Inflammatory macrophage treated with lipopolysaccharide for 4 hours (primary cell): ENCODE measurements around the gene DTNB.
"Not testable (repeated sequence)": the region's sequence is repeated elsewhere in the genome, so short reads cannot be mapped to it uniquely, and the experiment has no call there.

Source experiments
- DNase-seq: peaks from one replicate; pipeline ENCODE4 v3.0.0-alpha.2; 2020

Gene DTNB

DNA sequence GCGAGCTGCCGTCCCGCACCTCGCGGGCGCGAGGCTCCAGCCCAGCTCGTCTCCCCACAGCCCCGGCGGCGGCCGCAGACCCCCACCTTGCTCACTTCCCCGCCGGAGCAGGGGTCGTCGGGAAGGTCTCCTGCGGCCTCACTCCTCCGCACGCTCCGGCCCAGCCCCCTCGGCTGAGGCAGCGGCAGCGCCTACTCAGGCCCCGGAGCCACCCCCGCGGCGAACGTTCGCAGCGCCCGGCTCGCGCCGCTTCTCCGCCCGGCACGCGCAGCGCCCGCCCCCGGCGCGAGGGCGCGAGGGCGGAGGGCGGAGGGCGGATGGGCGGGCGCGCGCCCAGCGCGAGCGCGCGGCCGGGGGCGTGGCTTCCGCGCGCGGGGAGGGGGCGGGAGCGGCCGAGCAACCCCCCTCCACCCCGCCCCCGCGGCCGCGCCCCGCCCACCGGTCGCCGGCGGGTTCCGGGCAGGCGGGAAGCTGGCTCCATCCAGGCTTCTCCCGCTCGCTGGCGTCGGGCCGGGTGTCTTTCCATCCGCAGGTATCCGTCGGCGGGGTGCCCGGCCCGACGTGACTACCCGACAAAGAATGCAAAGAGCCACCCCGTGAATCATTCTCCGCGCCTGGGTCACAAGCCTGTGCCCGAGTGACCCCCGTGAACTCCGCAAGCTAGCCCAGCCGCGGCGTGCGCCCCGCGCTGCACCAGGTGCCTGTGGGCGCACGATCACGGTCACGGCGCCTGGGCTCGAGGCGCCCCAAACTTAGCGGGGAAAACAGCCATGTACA is at the start of gene DTNB:
Gene DTNB (minus strand): TSS at position 278 of the 777 bp plus-strand sequence. CDS start 20,917 bp downstream, outside the sequence.
- peak; percentile 43 for DNase-seq

- no peak for DNase-seq
Measured at GRCh38 chr2:25722224-25722623, 48.8 kb upstream of the DTNB start.

GRCh38 chr2:25720575-25720974 is 47.2 kb upstream of the DTNB start:
- no peak for DNase-seq

GRCh38 chr2:25714740-25715139 is 41.4 kb upstream of the DTNB start:
- DNase-seq: no peak

GRCh38 chr2:25712455-25712854 is 39.1 kb upstream of the DTNB start:
- DNase-seq: peak; percentile 38

- DNase-seq: peak; percentile 33
Measured at GRCh38 chr2:25711675-25712354, 38.4 kb upstream of the DTNB start.

DNA sequence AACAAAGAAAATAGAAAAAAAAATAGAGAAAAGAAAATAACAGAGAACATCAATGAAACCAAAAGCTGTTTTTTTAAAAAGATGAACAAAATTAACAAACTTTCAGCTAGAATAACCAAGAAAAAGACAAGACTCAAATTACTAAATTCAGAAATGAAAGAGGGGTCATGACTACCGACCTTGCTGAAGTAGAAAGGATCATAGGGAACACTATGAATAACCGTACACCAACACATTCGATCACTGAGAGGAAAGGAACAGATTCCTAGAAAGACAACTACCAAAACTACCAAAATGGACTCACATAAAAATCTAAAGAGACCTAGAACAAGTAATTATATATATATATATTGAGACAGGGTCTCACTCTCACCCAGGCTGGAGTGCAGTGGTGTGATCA is 37.4 kb upstream of the DTNB start:
- no peak for DNase-seq

DNA sequence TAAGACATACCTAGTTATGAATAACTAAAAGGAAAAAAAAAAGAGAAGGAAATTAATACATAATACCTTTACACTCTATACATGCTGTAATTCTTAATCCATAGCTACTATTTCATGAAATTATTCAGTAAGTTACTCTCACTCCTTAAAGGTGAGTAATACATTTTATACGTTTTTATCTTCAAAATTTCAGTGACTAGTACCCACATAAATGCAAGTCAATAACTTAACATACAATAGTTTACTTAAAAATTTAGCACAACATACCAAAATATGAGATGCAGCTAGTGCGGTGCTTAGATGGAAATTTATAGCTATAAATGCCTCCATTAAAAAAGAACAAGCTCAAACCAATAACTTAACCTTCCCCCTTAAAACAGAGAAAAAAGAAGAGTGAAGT is 36.0 kb upstream of the DTNB start:
- DNase-seq: no peak

DNA sequence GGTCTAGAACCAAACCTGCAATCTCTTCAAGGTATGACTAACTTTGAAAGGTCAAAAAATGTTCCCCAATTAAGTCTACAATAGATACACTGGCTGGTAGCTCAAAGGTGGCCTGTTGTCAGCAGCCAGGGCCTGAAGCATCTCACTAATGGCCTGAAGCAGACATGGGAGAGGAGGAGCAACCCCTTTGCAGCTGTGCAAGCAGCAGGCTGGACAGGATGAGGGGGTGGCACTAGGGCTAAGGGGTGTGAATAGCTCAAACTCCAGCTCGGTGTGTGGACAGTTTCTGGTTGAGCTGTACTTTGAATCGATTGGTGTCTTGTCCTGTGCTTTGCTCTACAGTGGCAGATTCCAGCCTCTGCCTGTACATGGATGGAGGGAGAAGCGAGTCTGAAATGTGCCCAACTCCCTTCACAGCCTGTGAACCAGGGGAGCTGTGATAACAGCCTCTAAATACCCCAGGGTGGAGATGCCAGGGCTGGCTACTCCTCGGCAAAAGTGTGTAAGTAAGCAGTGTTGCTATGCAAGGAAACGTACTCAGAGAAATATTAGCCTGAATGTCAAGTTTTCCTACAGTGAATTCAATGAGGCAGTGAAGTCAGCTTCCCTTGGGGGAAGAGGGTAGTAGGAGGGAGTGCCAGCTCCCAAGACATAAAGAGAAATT is 34.7 kb upstream of the DTNB start:
- DNase-seq: no peak

DNA sequence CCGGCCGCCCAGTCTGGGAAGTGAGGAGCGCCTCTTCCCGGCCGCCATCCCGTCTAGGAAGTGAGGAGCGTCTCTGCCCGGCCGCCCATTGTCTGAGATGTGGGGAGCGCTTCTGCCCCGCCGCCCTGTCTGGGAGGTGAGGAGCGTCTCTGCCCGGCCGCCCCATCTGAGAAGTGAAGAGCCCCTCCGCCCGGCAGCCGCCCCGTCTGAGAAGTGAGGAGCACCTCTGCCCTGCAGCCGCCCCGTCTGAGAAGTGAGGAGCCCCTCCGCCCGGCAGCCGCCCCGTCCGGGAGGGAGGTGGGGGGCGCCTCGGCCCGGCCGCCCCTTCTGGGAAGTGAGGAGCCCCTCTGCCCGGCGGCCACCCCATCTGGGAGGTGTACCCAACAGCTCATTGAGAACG is 32.2 kb upstream of the DTNB start:
- DNase-seq: not testable (repeated sequence)

DNA sequence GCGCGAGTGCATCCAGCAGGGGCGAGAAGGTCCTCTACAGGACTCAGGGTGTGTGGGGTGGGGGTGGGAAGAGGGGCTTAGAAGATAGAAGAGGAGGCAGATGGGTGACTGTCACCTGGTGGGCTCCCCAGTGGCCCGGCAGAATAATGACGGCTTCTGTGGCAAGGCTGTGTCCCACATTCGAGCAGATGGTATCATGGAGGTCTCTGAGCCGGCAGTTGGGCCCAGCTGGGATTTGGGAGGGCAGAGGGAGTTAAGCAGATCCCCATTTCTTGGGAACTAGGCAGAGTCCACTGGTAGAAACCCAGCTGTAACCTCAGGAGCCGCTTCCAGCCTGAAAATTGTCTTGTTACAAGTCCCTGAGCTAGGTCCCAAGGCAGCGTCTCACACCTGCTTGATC is 28.4 kb upstream of the DTNB start:
- DNase-seq: no peak

- peak; percentile 28 for DNase-seq
Measured at GRCh38 chr2:25700221-25700660, 26.9 kb upstream of the DTNB start.

DNA sequence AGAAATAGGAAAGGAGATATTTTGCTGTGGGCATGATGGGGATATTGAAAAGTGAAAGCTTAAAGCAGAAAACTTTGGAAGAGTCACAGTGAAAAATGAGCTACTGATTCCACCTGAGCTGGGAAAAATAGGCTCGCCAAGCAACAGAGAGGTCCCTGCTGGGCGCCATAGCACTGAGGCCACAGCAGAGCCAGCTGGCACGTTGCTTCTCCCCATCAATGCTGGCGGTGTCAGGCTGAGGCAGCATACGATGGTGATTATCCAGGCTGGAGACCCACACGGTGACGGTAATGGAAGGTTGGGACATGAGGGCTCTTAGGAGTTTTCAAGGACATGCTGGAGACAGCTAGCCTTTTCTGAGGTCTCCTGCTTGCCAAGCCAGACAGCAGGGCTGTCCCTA is 25.8 kb upstream of the DTNB start:
- no peak for DNase-seq

DNA sequence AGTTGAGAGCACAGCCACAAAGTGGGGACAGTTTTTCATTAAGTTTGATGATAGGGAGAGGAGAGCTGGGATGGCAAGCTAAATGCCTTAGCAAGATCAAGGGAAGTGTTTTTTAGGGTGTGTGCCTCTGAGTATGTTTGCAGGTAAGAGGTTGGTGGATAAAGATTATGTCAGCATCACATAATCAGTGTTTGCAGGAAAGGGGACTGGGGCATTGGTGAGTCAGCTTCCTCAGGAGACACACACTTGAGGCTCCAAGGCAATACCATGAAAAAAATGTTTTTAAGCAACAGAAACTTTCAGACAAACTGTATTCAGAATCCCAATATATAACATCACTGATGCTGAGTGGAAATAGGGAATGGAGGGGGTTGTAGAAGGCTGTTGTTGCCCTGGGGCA is 25.4 kb upstream of the DTNB start:
- no peak for DNase-seq

- DNase-seq: no peak
Measured at GRCh38 chr2:25697559-25698341, 24.4 kb upstream of the DTNB start.

- DNase-seq: no peak
Measured at GRCh38 chr2:25692737-25693445, 19.5 kb upstream of the DTNB start.

- DNase-seq: no peak
Measured at GRCh38 chr2:25692143-25692542, 18.8 kb upstream of the DTNB start.

DNA sequence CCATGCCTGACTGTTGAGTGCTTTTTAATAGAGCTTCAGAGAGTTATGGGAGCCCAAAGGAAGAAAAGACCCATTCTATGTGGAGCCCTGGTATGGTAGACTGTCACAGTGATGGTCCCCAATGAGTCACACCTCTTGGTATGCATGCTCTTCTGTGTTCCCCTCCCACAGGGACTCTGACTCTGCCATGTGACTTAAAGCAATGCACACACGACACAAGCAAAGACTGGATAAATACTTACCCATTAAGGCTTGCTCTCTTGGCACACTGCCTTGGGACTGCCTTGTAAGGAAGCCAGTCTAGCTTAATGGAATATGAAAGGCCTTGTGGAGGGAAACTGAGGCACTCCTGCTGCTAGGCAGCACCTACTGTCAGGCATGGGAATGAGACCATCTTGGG is 16.7 kb upstream of the DTNB start:
- no peak for DNase-seq

DNA sequence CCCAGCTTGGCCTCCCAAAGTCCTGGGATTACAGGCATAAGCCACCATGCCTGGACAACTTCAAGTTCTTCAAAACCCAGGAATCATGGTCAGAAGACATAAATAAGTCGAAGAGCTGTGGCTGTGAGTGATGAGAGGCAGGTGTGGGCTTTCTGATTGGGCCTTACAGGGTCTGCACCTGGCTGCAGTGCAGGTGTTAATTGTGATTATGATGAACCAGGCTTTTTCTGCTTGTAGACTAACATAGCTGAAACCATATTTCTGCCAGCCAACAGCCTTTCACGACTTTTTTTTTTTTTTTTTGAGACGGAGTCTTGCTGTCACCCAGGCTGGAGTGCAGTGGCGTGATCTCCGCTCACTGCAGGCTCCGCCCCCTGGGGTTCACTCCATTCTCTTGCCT is 14.9 kb upstream of the DTNB start:
- DNase-seq: no peak

DNA sequence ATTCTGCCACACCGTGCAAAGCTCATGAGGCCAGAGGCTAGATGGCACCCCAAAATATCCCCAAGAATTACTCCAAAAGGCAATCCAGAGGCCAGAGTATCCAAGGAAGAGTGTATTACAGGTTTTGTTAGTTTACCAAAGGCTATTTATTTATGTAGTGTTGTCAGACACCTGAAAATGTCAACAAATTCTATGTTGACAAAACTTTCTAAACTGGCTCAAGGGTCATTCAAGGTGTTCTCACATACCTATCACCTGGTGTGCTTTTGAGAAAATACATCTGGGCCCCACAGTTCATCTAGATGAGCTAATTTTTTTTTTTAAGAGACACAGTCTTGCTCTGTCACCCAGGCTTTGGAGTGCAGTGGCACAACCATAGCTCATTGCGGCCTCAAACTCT is 12.4 kb upstream of the DTNB start:
- no peak for DNase-seq

GRCh38 chr2:25684577-25685473 is 11.4 kb upstream of the DTNB start:
- no peak for DNase-seq
